GM20000 (cell line): ENCODE data around the gene KLHL28.

Experiments
- DNase-seq: peaks from one replicate; pipeline ENCODE4 v3.0.0; 2012; ENCODE audit warnings: low spot score
- TF ChIP-seq, protein P1 (sequence below): IDR thresholded peaks from 2 replicates; pipeline ENCODE4 v1.5.1; 2012; ENCODE audit warnings: mild to moderate bottlenecking, control low read depth; ENCODE audit errors: extremely low read depth, missing control alignments

Gene KLHL28

DNA sequence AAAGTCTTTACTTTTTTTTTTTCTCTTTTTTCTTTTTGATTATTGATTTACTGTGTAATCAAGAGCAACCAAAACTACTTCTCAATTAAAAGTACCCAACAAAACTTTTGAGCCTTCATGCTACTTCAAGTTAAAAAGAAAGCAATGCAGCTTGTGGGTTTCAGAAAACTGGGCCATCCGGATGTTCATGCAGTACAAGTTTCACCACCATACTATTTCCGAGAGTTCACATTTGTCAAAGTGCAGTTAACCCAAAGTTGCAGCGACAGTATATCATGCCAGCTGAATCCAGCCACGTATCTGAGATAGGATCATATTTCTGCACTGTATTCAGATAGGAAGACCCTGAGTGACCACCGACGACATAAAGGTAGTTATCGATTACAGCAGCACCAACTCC, 33.0 kb downstream of the KLHL28 start:
- no peak for DNase-seq
- TF ChIP-seq, protein P1, sequence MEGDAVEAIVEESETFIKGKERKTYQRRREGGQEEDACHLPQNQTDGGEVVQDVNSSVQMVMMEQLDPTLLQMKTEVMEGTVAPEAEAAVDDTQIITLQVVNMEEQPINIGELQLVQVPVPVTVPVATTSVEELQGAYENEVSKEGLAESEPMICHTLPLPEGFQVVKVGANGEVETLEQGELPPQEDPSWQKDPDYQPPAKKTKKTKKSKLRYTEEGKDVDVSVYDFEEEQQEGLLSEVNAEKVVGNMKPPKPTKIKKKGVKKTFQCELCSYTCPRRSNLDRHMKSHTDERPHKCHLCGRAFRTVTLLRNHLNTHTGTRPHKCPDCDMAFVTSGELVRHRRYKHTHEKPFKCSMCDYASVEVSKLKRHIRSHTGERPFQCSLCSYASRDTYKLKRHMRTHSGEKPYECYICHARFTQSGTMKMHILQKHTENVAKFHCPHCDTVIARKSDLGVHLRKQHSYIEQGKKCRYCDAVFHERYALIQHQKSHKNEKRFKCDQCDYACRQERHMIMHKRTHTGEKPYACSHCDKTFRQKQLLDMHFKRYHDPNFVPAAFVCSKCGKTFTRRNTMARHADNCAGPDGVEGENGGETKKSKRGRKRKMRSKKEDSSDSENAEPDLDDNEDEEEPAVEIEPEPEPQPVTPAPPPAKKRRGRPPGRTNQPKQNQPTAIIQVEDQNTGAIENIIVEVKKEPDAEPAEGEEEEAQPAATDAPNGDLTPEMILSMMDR: no peak

DNA sequence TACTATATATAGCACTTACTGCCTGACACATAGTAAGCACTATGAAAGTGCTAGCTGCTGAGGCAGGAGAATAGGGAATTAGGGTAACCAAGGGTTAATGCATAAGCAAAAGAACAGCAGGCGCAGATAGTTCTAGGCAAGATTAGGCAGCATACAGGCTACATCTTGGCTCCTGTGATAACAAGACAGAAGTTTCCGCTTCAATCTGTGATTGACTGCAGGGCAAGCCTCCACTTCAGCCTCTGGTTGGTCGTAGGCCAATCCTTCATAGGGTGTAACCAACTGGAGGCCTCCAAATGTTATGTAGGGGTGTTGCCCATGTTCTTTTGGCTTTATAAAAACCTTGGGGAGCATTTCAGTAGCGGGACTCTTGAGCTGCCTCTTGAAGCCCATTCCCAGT, 46.9 kb downstream of the KLHL28 start:
- TF ChIP-seq, protein P1: no peak
- no peak for DNase-seq

GRCh38 chr14:44912041-44912869, 49.5 kb downstream of the KLHL28 start:
- TF ChIP-seq, protein P1: no peak
- no peak for DNase-seq

- DNase-seq: no peak
- TF ChIP-seq, protein P1: no peak
Measured at GRCh38 chr14:44910821-44911220, 50.9 kb downstream of the KLHL28 start.

DNA sequence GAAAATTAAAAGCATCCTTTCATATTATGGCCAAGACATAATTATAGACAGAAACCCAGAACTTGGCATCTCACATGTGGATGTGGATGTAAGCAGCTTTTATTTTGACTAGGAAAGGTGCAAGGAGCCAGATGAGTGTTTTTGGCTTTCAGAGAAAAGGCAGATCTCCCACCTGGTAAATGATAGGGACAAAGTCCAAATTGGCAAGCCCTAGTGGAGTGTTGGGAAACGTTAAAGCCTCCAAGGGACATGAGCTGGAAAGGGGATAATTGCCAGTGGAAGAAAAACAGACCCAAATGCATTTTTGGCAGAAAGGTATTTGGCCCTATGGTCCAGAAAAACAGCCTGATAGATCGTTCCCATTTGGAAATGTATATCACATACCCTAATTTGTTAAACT, 60.1 kb downstream of the KLHL28 start:
- TF ChIP-seq, protein P1: no peak

GRCh38 chr14:44898551-44898950, 63.2 kb downstream of the KLHL28 start:
- no peak for DNase-seq
- TF ChIP-seq, protein P1: no peak

More for the DNA sequence above, 60.1 kb downstream of the KLHL28 start:
- DNase-seq: no peak

GRCh38 chr14:44897845-44898151, 63.9 kb downstream of the KLHL28 start:
- DNase-seq: no peak
- TF ChIP-seq, protein P1: no peak
